Cortex of kidney (tissue), 1 donor: ENCODE data around the gene FKBP8.
"Not testable (repeated sequence)": the region's sequence is repeated elsewhere in the genome, so short reads cannot be mapped to it uniquely, and the experiment has no call there.

Source experiments
- DNase-seq: peaks from one replicate; lab custom pipeline; 2025; lab: John Stamatoyannopoulos, UW

The FKBP8 gene

DNA sequence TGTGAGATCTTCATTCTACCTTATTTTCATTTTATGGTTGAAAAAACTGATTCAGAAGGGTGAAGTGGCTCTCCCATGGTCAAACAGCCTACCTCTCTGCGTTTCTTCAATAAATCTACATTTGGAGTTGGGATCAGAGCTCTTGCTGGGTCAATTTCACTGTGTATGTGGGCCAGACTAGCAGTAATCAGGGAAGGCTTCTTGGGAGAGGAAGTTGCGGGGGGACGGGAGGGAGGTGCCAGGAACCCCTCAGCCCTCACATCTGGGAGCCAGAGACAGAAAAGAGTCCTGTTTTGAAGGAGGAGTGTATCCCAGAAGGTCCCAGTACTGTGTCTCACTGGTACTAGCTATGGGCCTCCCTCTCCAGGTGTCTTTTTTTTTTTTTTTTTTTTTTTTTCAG lies 15.2 kb upstream of the FKBP8 start:
- DNase-seq = no peak

DNA sequence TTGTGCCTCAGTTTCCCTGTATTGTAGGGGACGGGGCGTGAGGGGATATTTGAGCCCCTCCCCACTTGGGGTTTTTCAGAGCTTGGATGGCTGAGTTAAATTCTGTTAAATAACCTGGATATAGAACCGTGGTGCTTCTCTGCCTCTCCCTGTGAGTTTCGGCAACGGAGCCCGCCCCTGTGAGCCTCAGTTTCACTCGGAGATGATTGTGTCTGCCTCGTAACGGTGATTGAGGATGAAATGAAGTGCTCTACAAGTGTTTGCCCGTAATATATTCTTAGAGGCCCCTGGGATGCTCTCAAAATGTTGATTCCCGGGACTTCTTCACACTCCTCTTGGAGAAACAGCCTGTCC lies 14.8 kb upstream of the FKBP8 start:
- no peak for DNase-seq

DNA sequence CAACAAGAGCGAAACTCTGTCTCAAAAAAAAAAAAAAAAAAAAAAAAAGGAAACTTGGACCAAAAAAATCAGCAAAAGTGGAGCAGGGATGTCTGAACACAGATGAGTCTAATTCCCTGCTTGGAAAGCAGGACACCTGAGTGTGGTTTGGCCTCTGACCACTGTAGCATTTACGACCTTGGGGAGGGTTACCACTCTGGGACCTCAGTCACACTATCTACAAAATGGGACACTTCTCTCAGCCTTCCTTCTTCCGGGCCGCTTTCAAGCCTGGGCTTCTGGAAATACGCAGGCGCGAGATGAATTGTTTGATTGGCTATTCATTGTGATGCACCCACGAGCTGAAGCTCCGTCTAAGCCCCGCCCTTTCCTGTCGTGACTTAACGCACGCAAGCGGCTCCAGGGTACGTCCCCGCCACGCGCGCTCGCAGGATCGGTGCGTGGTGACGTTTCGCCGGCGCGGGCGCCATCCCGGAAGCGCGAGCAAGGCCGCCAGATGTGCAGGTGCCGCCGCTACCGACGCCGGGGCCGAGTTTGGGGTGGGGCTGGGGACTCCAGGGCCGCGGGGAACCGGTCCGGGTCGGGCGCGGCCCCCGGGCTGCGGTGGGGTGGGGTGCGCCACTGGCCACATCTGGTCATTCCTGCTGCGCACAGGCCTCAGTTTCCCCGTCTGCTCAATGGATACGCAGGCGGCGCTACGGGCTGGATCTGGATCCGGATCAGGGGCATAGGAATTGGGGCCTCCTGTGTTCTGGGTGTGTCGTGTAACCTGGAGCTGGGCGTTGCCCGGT lies 14.2 kb upstream of the FKBP8 start, which contains the start of gene KXD1:
KXD1 (plus strand) TSS at position 460 of the 791 bp plus-strand sequence. CDS start 4,187 bp downstream, outside the sequence.
- no peak for DNase-seq

DNA sequence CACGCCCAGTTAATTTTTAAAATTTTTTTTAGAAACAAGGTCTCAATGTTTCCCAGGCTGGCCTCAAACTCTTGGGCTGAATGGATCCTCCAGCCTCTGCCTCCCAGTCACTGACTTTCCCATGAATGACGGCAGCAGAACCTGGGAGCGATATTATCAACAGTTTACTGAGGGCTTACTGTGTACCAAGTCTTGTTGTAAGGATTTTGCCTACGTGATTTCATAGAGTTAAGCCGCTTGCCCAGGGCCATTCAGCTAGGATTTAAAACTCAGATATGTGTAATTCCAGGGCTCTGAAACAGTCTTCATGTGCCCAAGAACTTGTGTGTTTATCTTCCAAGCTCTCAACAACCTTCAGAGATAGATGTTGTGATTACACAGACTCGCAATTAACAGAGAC lies 8.3 kb upstream of the FKBP8 start:
- no peak for DNase-seq

DNA sequence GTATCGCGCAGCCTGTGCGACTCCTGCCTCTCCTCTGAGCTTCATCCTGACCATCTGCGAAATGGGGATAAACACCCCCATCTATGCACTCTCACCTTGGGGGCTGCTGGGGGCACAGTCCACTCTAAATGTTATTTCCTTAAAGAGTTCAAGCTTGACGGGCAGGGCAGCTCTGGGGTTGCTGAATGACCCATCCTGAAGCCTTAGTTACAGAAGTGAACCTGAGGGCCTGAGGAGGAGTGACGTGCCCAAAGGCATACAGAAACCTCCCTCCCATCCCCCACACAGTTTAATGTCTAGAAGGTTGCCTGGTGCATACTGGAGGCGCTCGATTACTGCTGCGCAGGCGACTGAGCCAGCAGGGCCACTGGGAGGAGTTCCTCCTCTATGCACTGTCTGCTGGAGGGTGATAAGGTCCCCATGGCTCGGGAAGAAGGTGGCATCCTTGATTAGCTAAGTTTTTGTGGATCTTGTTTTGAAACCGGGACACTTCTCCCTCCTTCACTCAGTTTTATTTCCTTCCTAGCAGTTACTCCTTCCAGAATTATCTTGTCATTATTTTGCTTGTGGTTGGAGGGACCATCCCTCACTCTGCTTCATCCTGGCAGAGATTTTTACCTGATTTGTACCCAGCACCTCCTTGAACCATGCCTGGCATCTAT lies 572 bp upstream of the FKBP8 start:
- DNase-seq = no peak

DNA sequence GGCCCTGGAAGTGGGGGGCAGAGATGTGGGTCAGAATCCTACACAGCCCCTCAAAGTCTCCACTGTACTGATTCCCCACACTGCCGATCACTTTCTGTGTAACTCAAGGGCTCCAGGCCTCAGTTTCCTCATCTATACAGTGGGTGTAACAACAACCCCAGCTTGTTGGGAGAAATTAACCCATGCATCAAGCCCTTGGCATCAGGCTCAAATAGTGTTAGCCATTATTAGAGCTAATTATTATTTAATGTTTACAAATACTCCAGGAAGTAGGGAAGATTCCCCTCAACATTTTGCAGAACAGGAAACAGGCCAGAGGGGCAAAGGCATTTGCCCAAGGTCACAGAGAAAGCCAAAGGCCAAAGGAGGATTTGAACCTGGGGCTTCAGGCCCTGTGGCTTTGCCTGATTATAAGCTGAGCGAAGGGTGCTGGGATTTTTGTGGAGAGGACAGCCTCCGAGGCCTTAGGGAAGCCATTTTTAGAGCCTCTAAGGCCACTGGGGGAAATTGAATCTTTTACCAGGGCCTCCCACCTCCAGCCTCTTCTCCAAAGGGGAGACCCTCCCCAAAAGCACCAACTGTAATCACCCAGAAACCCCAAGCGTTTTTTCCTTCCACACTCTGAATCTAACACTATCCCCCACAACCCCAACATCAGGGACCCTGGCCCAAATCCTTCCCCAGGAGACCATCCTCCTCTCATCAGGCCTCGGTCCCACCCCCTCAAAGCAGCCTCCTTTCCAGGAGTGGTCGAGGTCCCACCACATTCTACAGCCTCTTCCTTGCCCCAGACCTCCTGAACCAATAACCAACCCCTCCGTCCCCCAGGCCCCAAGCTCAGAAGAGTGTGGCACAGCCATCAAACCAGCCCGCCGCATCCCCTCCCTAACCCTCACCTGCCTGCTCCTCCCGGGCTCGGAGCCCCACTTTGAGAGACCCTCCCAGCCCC lies 1.1 kb downstream of the FKBP8 start:
- DNase-seq = no peak

DNA sequence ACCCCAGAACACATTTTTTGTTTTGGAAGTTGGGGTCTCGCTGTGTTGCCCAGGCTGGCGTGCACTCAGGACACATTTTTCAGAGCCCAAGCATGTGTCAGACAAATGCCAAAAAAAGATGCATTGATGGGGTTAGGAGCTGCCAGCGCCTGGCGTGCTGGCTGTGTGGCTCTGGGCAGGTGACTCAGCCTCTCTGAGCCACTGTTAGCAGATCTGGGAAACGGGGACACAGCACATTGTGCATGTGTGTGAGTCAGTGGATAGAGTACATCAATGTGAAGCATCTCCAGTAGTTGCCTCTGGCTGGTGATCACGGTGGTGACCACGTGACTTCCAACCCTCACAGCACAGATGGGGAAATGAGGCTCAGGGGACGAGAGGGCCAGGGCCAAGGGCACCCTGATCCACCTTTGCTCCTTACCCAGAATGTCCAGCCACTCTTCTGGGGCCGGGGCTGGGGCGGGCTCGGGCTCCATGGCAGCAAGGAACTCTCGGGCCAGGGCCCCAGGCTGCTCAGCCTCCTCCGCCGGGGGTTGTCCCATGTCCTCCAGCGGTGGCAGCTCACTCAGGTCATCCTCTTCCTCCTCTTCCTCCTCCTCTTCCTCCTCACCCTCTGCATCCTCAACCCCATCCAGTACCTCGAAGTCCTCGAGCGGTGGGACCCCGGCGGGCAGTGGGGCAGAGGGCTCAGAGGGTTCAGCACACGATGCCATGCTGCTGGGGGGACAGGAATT lies 1.9 kb downstream of the FKBP8 start:
- no peak for DNase-seq

DNA sequence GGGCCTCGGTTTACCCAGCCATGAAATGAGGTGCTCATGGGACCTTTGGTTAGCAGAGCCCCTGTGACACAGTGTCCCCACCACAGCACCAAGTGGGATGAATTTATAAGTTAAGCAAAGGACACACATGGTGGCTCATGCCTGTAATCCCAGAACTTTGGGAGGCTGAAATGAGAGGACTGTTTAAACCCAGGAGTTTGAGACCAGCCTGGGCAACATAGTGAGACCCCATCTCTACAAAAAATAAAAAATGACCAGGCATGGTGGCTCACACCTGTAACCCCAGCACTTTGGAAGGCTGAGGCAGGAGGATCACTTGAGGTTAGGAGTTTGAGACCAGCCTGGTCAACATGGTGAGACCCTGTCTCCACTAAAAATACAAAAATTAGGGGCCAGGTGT lies 3.2 kb downstream of the FKBP8 start:
- not testable (repeated sequence) for DNase-seq

DNA sequence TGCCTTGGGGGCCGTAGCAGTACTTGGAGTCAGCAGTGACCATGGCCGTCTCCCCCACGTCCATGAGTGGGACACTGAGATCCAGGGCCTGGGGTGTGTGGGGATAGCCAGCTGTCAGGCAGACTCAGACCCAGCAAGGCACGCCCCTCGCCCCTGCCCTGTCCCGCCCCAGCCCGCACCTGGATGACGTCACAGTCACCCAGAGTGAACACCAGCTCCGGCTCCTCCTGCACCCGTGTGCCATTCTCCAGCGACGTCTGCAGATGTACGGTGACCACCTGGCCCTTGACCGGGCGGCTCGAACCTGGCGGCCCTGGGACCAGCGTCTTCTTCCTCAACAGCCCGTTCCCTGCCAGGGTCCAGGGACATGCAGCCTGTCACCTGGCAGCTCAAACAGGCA lies 4.0 kb downstream of the FKBP8 start:
- DNase-seq = no peak

DNA sequence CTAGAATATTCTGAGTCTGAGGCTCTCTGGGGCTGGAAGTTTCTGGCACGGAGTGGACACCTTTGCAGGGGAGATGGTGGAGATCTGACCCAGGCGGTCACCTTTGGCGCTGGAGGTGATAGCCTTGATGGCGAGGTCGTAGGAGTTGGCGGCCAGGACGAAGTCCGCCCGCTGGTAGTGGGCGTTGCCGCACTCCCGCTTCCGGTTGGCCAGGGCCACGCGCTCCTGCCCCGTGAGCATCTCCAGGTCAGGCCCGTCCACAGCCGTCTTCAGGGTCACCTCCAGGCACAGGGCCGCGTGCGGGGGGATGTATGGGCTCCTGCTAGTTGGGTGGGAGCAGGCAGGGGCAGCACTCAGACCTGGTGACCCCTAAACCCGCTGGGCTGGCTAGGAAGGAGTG lies 5.3 kb downstream of the FKBP8 start:
- no peak for DNase-seq

DNA sequence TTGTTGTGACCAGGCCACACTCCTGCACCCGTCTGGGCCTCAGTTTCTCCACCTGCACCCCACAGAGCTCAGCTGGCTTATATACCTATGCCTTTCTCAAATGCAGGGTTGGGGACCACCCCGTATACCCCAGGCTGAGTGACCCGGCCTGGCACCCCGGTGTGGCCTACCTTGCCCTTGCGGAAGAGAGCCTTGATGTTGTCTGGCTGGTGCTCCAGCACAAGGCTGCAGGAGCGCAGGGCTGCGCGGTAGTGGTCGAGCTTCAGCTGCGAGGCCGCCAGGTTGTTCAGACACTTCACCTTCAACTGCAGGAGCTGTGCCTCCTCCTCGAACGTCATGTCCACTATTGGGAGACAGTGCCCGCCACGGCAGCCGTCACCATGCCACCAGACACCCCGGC lies 5.9 kb downstream of the FKBP8 start:
- DNase-seq = no peak

DNA sequence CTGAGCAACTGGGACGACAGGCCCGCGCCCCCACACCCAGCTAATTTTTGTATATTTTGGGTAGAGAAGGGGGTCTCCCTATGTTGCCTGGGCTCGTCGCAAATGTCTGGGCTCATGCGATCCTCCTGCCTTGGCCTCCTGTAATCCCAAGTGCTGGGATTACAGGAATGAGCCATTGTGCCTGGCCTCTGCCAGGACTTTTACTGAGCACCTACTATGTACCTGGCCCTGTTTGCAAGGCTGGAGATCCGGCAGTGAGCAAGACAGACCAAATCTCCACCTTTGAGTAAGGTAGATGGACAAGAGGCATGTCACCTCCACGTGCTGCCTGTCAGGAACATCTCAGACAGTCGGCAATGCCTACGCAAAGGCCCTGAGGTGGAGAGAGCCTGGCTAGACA lies 6.9 kb downstream of the FKBP8 start:
- DNase-seq = no peak

DNA sequence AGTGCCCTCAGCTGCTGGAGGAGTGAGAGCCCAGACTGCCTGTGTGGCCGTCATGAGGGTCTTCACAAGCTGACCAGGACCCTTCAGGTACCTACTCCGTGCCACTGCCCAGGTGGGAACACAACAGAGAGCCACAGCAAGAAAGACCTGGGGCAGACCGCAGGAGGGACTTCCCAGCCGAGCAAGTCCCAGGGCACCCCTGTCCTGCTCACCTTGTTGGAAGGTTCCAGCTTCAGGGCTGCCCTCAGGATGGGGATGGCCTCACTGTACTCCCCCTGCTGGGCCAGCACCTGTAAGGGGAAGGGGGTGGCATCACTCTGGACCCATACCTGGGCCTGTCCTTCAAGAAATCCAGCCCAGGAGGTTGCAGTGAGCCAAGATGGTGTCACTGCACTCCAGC lies 10.3 kb downstream of the FKBP8 start:
- DNase-seq = no peak

DNA sequence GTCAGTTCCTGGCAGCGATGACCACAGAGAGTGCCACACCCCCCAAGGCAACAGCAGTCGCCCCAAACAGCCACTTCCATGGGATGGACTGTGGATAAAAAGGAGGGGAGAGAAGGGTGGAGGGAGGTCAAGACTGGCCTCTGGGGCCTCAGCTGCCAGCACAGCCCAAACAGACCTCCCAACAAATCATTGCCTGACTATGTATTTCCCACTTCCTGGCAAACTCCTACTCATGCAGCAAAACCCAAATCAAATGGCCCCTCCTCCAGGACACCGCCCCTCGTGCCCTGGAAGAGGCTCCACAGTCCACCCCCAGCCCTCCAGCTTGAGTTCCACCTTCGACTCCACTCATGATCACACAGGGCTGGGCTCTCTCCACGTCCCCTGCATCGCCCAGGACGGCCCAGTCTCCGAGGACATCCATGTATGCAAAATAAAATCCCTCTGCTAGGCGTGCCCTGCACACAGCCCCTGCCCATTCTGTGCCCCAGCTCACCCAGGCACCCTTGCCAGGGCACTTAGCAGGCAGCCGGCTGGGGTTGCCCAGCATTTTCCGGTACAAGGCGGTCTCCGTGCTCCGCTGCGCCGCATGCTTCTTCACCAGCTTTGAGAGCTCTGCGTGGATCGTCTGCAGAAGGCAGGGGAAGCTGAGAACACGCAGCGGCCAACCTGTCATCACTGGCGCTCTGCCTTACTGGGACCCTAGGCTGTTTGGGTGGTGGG lies 11.0 kb downstream of the FKBP8 start:
- no peak for DNase-seq

DNA sequence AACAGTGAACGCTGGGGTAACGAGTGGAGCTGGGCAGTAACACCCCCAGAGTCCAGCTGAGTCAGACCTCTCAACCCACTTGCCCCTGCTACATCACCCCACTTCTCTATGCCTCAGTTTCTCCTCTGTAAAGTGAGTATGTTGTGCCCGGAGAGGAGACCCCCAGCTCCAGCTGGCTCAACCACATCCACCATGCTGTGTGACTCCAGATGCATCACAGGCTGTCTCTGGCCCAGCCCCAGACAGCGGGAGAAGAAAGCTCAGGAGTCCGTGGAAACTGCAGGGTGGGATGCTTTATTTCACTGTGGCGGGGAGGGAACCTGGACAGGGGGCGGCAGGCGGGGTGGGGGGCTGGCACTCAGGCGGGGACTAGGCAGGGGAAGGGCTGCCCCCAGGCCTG lies 11.9 kb downstream of the FKBP8 start:
- no peak for DNase-seq

DNA sequence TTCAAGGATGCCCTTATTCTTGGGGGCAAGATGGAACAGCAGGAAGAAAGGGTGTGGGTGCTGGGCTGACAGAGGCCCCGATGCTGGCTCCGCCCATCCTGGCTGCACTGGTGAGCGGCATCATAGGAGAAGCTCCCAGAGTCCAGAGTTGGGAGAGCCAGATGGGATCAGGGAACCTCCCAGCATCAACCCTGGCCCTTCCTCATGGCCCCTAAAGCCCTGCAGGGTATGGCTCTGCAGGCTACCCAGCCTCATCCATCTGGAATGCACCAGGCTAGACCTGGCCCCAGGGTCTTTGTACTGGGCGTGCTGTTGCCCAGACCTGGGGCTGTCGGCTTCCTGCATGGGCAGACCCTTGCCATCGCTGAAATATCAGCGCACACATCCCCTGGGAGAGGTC lies 13.6 kb downstream of the FKBP8 start:
- no peak for DNase-seq

DNA sequence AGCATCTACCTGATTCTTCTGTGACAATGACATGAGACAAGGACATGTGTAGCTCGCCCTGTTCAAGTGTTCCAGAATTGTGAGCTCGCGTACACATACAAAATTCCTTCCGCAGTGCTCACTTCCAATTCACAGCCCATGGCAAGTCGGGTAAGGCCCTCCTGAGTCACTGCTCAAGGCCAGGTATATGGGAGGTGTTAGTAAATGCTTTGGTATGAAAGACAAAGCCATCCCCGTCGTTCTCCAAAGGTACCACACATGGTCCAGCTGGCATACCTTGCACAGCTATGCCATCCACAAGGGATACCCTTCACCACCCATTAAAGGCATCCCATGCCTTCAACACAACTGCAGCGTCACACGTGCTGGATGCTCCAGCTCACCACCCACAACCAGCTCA lies 17.1 kb downstream of the FKBP8 start:
- DNase-seq = no peak

DNA sequence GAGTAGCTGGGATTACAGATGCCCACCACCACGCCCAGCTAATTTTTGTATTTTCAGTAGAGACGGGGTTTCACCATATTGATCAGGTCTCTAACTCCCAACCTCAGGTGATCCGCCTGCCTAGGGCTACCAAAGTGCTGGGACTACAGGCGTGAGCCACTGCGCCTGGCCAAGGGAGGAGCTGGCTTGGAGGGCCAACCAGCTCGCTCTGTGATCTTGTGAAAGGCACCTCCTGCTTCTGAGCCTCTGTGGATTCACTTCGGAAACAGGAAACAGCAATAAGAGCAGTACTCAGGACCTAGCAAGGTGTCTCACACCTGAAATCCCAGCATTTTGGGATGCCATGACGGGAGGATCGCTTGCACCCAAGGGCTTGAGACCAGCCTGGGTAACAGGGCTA lies 19.5 kb downstream of the FKBP8 start:
- DNase-seq = no peak

DNA sequence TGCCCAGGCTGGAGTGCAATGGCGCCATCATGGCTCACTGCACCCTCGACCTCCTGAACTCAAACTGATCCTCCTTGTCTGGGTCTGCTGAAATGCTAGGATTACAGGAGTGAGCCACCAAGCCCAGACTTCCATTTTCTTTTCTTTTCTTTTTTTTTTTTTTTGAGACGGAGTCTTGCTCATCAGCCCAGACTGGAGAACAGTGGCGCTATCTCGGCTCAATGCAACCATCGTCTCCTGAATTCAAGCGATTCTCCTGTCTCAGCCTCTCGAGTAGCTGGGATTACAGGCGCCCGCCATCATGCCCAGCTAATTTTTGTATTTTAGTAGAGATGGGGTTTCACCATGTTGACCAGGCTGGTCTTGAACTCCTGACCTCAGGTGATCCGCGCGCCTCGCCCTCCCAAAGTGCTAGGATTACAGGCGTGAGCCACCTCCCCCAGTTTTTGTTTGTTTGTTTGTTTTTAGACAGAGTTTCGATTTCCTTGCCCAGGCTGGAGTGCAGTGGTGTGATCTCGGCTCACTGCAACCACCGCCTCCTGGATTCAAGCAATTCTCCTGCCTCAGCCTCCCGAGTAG lies 20.4 kb downstream of the FKBP8 start:
- DNase-seq = not testable (repeated sequence)

DNA sequence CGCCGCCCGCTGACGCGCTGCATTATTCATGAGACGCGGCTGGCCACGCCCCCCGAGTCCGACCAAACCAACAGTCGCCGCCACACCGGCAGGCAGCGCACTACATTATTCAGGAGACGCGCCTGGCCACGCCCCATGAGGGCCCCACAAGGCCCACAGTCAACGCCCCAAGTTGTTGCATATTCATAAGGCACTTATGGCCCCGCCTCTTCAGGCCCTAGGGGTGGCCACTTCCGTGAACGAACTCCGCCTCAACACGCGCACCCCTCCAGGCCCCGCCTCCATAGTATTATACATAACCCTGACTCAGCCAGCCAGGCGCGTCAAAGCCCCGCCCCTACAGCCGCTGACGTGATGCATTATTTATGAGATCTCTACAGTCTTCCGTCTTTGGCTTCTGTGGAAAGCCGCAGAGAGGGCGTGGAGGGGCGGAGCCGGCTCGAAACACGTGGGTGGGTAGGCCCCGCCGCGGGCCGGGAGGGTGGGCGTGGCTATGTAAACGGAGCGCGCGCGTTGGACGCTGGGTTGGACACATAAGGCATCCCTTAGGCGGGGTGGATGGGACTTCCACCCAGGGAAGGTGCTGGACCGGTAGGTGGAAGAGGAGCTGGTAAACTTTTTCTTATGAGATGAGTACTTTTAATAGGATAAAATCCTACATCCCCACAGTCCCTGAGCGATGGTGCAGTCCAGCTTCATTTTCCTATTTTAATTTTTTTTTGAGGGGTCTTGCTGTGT lies 21.1 kb downstream of the FKBP8 start:
- peak; percentile 90 for DNase-seq
